NCI-H345 treated with DMSO at 0.1 percent for 48 hours (cell line): ENCODE data around the gene DHRS13.
A peak's percentile ranks its signal among the peaks of the same experiment; 100 is the strongest.

Source experiments
- DNase-seq: peaks from one replicate; lab custom pipeline; 2025; ENCODE audit not compliant: unreplicated experiment; lab: John Stamatoyannopoulos, UW

Gene DHRS13, protein sequence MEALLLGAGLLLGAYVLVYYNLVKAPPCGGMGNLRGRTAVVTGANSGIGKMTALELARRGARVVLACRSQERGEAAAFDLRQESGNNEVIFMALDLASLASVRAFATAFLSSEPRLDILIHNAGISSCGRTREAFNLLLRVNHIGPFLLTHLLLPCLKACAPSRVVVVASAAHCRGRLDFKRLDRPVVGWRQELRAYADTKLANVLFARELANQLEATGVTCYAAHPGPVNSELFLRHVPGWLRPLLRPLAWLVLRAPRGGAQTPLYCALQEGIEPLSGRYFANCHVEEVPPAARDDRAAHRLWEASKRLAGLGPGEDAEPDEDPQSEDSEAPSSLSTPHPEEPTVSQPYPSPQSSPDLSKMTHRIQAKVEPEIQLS

DNA sequence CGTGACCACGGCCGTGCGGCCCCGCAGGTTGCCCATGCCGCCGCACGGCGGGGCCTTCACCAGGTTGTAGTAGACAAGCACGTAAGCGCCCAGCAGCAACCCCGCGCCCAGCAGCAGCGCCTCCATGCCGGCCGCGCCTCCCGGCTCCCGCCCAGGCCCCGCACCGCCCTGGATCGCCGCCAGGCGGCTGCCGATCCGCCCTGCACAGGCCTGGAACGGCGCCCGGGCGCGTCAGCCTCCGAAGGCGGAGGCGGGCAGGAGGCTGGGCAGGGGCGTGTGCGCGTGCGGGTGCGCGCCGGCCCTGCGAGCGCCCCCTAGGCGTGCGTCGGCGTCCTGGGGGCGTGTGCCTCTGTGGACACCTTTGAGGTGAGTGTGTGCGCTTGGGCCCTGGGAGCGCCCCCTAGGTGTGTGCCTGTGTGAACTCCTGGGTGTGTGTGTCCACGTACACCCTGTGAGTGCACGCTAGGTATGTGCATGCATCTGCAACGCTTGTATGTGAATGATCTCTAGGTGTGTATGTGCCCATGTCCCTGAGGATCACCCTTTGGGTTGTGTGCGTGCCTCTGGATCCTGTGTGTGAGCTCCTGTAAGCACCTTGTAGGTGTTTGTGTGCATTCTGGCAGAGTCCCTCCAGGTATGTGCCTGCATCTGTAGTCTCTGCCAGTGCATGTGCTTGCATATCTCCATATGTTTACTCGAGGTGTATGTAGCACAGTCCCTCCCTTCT is at the start of gene DHRS13:
Gene DHRS13, minus strand, starts transcription at position 261 of the 727 bp plus-strand sequence. Its CDS starts 135 bp downstream, at position 126.
- DNase-seq: peak; percentile 93

DNA sequence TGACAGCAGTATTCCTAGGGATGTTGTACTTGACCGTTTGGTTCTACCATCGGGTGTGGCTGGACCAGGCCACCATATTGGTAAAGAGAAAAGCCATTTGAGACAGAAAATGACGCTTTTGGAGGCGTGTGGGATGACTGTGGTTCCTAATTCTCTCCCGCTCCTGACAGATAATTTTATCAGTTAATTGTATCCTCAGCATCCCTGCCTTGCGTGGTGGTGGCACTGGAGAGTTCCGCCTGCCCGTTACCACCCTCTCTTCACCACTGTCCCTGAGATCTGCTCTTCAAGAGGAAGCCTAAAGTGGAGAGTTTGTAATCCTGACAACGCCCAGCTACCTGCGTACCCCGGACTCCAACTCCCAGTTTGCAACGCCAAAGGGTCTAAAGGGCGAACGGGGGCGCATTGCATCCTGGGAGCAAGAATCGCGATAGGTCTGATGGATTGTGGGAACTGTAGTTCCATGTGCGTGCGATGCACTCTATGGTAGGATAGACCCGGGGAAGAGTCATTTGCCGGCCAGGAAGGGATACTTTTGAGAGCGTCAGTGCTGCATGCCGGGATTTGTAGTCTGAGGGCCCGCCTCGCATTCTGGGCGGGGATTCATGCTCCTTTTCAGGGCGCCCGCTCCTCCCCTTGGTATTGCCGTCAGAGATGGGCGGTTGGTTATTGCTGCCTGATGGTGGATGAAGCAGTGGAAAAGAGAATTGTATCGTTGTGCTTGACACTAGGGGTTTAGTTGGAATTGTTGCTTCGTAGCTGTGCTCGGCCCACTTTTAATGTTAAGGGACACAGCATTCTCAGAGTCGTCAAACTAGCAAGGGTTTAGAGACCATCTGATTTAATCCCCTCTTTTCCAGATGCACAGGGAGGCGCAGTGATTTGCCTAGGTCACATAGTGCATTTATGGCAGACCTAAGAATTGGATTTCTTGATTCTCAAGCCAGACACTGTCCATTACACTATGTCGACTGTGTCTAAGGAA is 49.4 kb upstream of the DHRS13 start:
- DNase-seq: peak; percentile 99

DNA sequence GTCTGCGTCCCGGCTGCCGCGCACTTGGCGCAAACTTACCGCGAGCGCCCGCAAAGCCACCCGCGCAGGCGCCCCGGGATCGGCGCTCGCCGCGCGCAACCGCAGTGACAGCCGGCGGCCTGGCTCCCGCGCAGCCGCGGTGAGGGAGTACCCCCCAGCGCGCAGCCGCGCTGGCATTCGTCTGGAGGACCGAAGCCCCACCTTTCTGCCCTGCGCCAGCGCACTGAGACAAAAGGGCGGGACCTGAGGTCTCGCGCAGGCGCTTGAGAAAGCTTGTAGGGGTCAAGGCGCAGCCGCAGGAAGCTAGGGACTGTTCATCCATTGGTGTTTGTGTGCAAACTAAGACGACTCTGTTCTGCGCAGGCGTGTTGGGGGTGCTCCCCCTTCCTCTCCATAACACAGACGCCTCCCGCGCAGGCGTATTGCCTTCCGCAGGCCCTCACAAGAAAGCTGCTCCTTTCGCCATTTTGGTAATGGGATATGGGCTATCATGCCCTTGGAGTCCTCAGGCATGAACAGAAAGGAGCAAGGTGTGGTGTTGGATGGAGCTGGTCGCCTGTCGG is 48.6 kb upstream of the DHRS13 start, which contains the start of gene PHF12:
Gene PHF12, minus strand, starts transcription at position 91 of the 563 bp plus-strand sequence. CDS start 558 bp downstream, outside the sequence.
- DNase-seq: peak; percentile 99

DNA sequence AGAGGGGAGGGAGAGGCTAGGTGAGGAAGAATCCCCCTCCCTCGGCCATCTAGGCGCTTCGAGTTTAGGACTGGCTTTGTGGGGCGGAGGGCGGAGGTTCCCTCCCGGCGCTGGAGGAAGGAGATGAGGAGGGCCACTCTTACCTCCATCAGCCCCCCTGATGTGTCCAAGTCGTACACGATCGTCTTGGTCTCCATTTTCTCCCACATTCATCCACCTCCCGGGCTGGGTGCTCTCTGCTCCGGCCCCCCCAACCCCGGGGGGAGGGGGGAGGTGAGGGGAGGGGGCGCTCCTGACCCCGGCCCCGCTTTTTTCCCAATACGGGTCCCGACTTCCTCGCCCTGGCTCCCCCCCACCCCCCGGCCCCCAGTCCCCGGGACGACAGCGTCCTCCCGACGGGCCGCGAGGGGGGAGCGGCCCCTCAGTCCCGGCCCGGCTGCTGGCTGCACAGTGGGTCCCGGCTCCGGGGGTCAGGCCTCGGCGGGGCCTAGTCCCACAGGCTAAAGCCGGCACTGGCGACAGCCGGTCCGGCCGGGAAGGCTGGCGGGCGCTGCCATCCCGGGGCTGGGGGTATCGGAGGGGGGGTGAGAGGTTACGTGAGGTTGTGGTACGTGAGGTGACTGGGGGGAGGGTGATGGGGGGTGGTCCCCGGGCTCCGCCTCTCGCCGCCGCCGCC is 48.0 kb upstream of the DHRS13 start:
- no peak for DNase-seq

DNA sequence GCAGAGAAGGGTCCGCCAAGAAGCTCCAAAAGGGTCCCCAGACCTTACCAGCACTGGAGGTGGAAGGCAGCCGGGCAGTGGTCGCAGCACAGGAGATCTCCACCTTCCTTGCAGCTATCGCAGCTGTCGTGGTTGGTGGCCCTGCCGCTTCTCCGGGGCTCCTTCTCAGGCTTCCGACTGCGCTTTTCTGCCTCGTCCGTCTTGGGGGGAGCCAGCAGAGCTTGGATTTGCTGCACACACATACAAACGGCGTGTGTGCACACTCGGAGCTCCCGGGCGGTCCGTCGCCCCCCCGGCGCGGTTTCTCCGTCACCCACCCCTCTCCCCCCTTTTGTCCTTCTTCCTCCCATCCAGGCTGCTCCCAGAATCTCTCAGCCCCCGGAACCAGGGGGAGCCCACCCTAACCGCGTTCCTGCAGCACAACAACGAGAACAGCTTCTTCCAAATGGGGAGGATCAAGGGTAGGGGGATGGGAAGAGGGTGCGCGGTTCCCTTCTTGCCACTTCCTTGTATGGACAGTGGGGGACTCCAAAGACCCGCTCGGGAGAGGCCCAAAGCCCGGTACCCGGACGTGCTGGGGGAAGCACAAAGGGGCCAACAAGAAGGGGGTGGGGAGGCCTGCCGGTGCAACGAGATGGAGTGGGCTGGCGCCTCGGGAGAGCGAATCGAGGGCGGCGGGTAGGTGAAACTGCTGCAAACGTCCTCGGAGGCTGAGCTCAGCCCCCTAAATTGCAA is 47.3 kb upstream of the DHRS13 start:
- no peak for DNase-seq

DNA sequence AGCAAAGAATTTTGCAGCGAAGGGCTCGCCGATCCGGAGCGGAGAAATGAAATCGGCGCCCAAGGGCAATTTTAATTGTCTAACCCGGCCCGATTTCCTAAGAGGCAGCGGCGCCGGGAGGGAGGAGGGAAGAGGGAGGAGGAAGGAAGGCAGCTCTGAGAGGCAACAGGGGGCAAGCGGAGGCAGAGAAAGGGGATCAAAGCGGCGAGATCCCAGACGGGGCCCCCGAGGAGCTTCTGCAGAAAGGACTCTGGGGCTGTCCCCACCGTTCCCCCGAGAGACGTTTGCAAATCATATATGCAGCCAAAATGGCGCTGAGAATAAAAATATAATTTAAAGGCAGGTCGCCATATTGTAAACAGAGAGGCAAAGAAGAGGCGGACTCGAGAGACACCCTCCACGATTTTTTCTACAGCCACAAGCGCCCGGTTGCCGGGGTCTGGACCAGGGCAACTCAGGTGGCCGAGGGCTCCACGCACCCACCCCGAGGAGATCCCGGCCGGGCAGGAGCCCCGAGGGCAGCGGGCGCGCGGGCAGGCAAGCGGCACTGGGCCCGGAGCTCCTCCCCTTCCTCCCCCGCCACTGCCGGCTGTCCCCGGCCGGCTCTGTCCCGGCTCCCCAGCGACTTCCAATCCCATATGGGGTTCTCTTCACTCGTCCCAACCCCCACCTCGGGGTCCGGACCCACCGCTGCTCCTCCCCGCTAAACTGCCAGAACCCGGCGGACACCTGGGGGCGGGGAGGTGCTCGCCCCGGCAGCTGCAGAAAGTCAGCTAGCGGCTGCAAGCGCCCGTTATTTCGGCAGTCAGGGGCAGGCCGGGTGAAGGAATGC is 46.5 kb upstream of the DHRS13 start:
- DNase-seq: peak; percentile 30

DNA sequence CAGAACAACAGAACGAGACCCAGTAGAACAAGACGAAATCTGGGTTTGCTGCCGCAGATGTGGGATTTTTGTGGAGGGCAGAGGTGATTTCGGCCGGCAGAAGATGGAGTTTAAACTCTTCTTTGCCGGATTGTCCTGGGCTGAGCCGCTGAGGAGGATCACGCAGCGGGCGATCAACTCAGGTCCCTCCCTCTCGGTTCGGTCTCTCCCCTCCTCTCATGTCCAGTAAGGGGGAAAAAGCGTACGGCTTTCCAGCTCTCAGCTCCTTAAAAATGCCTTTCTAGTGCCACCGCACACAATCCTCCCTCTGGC is 46.0 kb upstream of the DHRS13 start:
- no peak for DNase-seq

DNA sequence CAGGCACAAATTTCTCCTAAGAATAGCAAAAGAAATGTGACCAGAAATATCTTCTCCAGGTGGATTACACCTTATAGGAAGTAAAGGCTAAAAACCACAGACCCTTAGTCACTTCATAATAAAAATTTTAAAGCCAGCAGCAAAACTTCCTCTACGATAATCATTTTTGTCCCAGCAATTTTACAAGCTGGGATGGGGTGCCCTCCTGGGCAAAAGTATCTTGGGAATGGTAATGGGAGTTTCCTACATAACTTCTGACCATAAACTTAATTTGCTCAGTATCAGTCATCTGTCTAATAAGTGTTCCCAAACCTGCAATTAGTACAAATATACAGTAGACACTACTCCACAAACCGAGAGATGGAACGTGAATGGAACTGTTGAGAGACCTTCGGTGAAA is 45.5 kb upstream of the DHRS13 start:
- DNase-seq: no peak

DNA sequence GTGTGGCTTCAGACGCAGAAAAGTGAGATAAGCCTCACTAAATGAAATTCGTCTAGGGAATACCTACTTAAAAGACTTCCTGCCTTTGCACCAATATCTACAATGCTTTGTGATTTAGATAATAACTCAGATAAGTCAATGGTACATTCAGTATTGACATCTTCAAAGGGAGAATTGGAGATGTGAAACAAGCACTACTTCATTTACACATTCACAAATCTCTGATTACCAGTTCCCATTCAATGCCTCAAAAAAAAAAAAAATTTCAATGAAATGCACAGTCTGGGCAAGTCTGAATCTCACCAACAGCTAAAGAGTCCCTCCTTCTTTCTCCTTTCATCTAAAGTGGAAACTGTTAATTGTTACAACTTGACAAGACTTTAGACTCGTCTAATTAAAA is 44.8 kb upstream of the DHRS13 start:
- no peak for DNase-seq

DNA sequence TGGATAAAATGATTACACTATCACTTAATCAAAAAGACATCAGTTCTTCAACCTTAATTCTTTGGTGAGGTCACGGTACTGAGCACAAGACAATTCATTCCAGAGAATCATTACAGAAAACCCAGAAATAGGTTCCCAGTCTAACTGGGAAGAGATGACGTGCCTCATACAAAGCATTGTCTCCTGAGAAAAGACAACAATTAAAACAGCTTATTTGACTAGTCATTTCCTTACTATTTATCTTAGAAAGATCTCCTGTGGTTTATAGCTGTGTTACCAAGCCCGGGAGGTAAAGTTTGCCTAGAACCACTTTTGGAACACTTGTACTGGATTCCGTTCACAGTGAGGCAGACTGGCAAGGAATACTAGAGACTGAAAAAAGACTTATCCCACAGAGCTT is 43.4 kb upstream of the DHRS13 start:
- DNase-seq: no peak

DNA sequence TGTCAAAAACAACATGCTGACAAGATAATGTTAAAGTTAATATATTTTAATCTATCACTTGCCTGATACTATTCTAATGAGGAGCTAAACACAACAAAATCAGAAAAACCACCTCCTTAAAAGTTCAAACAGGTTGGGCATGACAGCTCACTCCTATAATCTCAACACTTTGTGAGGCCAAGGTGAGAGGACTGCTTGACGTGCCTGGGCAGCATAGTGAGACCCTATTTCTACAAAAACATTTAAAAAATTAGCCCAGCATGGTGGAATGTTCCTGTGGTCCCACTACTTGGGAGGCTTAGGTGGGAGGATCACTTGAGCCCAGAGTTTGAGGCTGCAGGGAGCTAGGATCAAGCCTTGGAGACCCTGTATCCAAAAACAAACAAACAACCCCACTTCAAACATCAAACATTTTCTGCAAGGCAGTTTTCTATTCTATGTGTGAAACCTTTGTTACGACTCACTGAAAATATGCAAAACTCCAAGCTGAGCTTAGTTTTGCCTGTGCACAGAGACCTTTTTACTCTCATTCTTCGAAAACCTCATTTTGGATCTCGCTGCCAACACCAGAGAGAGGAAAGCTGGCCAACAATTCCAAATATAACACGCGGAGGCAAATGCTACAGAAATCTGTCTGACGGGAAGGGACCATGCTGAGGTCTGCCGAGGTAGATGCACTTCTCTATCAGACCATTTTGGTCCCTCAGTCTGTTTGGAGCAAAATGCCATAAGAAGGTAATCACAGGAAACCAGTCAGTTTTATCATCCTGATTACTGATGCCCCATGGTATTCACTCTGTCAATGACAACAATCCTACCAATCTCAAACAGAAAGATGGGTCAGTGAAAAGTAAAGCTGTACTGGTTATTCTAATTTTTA is 42.2 kb upstream of the DHRS13 start:
- DNase-seq: no peak

DNA sequence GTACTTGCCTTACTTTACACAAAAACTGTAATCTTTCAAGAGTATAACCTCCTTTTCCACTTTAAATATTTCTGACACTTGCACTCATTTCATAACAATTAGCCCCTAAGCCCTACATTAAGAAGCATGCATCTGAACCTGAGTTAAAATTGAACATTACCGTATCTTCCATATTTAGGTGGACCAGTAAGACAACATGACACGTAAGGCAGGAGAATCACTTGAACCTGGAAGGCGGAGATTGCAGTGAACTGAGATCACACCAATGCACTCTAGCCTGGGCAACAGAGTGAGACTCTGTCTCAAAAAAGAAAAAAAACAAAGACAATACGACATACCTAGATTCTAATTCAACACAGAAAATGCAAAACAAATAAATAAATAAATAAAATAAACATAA is 41.5 kb upstream of the DHRS13 start:
- no peak for DNase-seq

DNA sequence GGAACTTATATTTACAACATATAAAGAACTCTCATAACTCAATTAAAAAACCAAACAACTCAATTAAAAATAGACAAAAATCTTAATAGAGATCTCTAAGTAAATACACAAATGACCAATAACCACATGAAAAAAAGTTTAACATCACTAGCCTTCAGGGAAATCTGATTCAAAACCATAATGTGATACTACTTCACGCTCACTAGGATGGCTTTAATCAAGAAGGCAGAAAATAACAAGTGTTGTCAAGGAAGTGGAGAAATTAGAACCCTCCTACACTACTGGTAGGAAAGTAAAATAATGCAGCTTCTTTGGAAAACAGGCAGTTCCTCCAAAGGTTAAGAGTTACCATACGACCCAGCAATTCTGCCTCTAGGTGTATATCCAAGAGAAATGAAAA is 40.0 kb upstream of the DHRS13 start:
- DNase-seq: no peak

DNA sequence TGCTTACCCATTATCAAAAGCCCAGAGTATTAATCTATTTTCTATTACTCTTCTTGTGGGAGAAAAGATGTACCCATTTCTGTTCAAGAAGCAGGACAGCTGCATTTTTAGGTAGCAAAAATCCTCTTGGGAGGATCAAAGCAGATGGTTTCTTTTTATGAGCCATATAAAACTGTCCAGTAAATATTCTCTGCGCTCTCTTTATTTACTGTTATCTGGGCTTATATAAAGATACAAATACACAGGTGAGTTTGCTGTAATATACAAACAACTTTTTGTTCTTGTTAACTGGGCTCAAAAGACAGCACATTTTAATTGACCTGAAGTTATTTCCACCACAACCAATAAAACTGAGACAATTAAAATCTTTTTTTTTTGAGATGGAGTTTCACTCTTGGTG is 38.4 kb upstream of the DHRS13 start:
- no peak for DNase-seq

DNA sequence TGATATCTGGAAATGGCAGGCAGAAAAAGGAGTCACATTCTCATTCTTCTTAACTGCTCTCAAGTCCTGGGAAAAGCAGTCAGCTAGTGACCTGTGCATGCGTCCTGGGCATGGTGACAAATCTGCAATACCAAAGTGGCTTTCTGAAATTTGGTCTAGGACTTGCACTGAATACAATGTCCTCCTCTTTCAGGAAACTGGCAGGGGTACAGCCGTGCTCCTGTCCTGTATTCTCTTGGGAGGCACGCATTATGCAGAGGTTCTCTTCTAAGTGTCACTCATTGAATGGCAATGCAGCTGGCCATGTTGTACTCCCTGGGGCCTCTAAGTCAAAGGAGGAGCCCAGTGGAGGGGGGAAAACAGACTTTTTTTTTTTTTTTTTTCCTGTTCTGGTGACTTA is 37.8 kb upstream of the DHRS13 start:
- no peak for DNase-seq

DNA sequence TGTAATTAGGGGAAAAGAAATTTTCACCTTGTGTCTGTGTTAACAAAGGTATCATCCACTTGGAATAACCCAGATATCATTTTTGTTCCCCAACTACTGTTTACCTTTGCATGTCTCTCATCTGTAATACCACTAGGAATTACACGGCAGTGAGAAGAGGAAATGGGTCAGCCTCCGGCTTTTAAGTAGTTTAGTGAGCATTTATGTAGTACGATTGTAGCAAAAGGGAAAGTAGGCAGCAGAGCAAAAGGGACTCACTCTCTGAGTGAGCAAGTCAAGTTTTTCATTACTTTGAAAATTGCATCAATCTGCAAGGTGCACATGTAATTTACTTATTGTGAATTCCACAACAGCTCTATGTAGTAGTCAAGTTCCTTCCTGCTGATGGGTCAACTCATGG is 37.3 kb upstream of the DHRS13 start:
- no peak for DNase-seq

DNA sequence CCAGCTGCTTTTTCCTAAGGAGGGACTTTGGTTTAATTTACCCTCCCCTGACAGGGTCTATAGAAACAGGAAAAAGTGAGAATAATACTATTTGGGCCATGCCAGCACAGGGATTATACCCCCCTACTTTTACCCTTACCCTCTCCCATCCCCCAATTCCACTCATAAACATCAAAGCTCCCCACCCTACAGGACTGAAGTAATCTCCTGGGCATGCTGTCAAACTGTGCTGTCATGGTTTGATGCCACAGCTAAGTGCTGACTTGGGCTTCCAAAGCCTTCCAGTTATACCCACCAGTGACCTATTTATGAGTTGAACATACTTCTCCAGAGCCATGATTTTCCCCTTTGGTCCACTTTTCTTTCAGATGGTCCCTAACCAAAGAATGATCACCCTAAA is 35.7 kb upstream of the DHRS13 start:
- DNase-seq: no peak
